ENCODE results near the gene RNF224.

DNA sequence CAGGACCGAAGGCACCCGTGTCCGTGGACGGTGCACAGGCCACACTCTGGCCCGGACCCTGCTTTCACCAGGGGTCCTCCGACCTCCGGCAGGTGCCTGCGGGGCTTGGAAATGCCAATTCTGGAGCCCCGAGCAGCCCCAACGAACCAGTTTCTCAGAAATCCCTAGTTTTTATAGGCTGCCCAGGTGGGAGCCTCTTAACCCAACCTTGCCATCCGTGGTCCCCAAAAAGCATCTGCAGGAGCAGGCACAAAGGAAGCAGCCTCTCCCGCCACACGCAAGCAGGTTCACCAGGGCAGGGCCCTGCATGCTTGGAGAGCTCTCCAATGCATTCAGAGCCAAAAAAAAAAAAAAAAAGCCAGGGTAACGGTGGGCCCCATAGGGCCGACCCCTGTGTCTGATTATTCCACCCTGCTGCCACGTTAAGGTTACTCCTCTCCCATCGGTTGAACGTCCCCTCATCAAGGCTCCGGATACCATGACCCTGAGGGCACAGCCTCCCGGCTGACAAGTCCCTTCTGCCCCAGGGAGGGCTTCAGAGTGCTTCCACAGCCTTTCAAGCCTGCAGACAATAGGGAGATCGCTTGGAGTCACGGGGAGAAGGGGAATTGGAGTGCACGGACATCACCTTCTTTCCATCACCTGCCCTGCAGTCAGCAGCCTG is 26.0 kb upstream of the RNF224 start:
- TF ChIP-seq, protein P1, sequence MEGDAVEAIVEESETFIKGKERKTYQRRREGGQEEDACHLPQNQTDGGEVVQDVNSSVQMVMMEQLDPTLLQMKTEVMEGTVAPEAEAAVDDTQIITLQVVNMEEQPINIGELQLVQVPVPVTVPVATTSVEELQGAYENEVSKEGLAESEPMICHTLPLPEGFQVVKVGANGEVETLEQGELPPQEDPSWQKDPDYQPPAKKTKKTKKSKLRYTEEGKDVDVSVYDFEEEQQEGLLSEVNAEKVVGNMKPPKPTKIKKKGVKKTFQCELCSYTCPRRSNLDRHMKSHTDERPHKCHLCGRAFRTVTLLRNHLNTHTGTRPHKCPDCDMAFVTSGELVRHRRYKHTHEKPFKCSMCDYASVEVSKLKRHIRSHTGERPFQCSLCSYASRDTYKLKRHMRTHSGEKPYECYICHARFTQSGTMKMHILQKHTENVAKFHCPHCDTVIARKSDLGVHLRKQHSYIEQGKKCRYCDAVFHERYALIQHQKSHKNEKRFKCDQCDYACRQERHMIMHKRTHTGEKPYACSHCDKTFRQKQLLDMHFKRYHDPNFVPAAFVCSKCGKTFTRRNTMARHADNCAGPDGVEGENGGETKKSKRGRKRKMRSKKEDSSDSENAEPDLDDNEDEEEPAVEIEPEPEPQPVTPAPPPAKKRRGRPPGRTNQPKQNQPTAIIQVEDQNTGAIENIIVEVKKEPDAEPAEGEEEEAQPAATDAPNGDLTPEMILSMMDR (conservative IDR thresholded peaks at IDR 0.05; ENCODE audit: low read depth, low read length): no peak
- TF ChIP-seq EZH2 (IDR thresholded peaks at IDR 0.05; ENCODE audit: borderline replicate concordance, low read depth, low read length, poor library complexity, severe bottlenecking): no peak

Data from A673 (cell line).